HEK293 (cell line): ENCODE data around the gene PLEKHG4B.

Experiments used
- CTCF ChIA-PET: fragments of 350-600 bp; formaldehyde crosslinking; extraction: SDS; loops from one replicate; lab custom pipeline; 2021; ENCODE audit warnings: antibody characterized with exemption; lab: Yijun Ruan, JAX
- POLR2A ChIA-PET: fragments of 300-600 bp; formaldehyde crosslinking; extraction: SDS; loops from one replicate; lab custom pipeline; 2020; ENCODE audit warnings: antibody characterized with exemption, inconsistent platforms; lab: Yijun Ruan, JAX
- H3K27ac ChIP-seq: fragments of 200-500 bp; sonication (Bioruptor generic); 2 replicates; pipeline ENCODE4 v1.5.1; 2014; ENCODE audit warnings: low read depth, low read length, control low read depth, inconsistent platforms; ENCODE audit errors: extremely low read depth
- H3K36me3 ChIP-seq, 2 experiments: fragments of 200-500 bp in 1 of 2; sonication (Bioruptor generic) in 1 of 2; 1 replicate in 1 of 2; 2 replicates in 1 of 2; pipeline ENCODE4 v1.5.1; 2014 to 2017; ENCODE audit warnings: inconsistent platforms in 2 of 2, low read length in 2 of 2; ENCODE audit not compliant: control insufficient read depth in 2 of 2, insufficient read depth in 1 of 2
- H3K4me1 ChIP-seq: fragments of 200-500 bp; sonication (Bioruptor generic); 2 replicates; pipeline ENCODE4 v1.5.1; 2014; ENCODE audit warnings: mild to moderate bottlenecking, low read length, inconsistent platforms; ENCODE audit not compliant: control insufficient read depth, insufficient read depth
- H3K4me3 ChIP-seq: 2 replicates; pipeline ENCODE4 v1.5.1; 2011; ENCODE audit warnings: low read depth, mild to moderate bottlenecking, control low read depth, low read length, moderate library complexity
- H3K9me3 ChIP-seq: fragments of 200-500 bp; sonication (Bioruptor generic); 2 replicates; pipeline ENCODE4 v1.5.1; 2014; ENCODE audit warnings: low read depth, low read length, inconsistent platforms; ENCODE audit not compliant: control insufficient read depth, insufficient read depth
- EGR2 ChIP-seq: fragments of 450-650 bp; formaldehyde crosslinking; IDR thresholded peaks from 2 replicates; pipeline ENCODE4 v1.5.1; 2016; ENCODE audit warnings: low read depth, missing biosample characterization, missing genetic modification characterization
- GLI2 ChIP-seq: fragments of 450-650 bp; formaldehyde crosslinking; IDR thresholded peaks from 2 replicates; pipeline ENCODE4; 2017; ENCODE audit warnings: missing biosample characterization, missing genetic modification characterization, low read depth, borderline replicate concordance
- KLF7 ChIP-seq: fragments of 450-650 bp; formaldehyde crosslinking; IDR thresholded peaks from 2 replicates; pipeline ENCODE4 v1.5.1; 2016; ENCODE audit warnings: missing biosample characterization, missing genetic modification characterization, borderline replicate concordance
- WT1 ChIP-seq: fragments of 450-650 bp; formaldehyde crosslinking; IDR thresholded peaks from 2 replicates; pipeline ENCODE4 v1.5.1; 2016; ENCODE audit warnings: missing biosample characterization, missing genetic modification characterization
- YY2 ChIP-seq: fragments of 450-650 bp; formaldehyde crosslinking; IDR thresholded peaks from 2 replicates; pipeline ENCODE4 v1.5.1; 2016; ENCODE audit warnings: missing biosample characterization, missing genetic modification characterization
- ZBTB1 ChIP-seq: fragments of 450-650 bp; formaldehyde crosslinking; IDR thresholded peaks from 2 replicates; pipeline ENCODE4 v1.5.1; 2016; ENCODE audit warnings: missing biosample characterization, missing genetic modification characterization
- ZBTB20 ChIP-seq: fragments of 450-650 bp; formaldehyde crosslinking; IDR thresholded peaks from 2 replicates; pipeline ENCODE4 v1.5.1; 2016; ENCODE audit warnings: missing biosample characterization, missing genetic modification characterization
- ZFP3 ChIP-seq: fragments of 450-650 bp; formaldehyde crosslinking; IDR thresholded peaks from 2 replicates; pipeline ENCODE4 v1.5.1; 2016; ENCODE audit warnings: low read depth, missing biosample characterization, missing genetic modification characterization
- ZNF202 ChIP-seq: fragments of 450-650 bp; formaldehyde crosslinking; IDR thresholded peaks from 2 replicates; pipeline ENCODE4 v1.5.1; 2016; ENCODE audit warnings: missing biosample characterization, missing genetic modification characterization, borderline replicate concordance
- ZNF211 ChIP-seq: fragments of 450-650 bp; formaldehyde crosslinking; IDR thresholded peaks from 2 replicates; pipeline ENCODE4 v1.5.1; 2016; ENCODE audit warnings: low read depth, missing biosample characterization, missing genetic modification characterization
- ZNF292 ChIP-seq: fragments of 450-650 bp; formaldehyde crosslinking; IDR thresholded peaks from 2 replicates; pipeline ENCODE4 v1.5.1; 2016; ENCODE audit warnings: low read depth, missing biosample characterization, missing genetic modification characterization, borderline replicate concordance
- ZNF311 ChIP-seq: fragments of 450-650 bp; formaldehyde crosslinking; IDR thresholded peaks from 2 replicates; pipeline ENCODE4 v1.5.1; 2017; ENCODE audit warnings: missing biosample characterization, missing genetic modification characterization, borderline replicate concordance
- ZNF514 ChIP-seq: fragments of 450-650 bp; formaldehyde crosslinking; IDR thresholded peaks from 2 replicates; pipeline ENCODE4 v1.5.1; 2016; ENCODE audit warnings: missing biosample characterization, missing genetic modification characterization
- ZNF521 ChIP-seq: fragments of 450-650 bp; formaldehyde crosslinking; IDR thresholded peaks from 2 replicates; pipeline ENCODE4 v1.5.1; 2017; ENCODE audit warnings: missing biosample characterization, mild to moderate bottlenecking, missing genetic modification characterization
- ZNF626 ChIP-seq: fragments of 450-650 bp; sonication (Bioruptor Pico); formaldehyde crosslinking; IDR thresholded peaks from 2 replicates; pipeline ENCODE4 v1.5.1; 2018; ENCODE audit warnings: missing biosample characterization, missing genetic modification characterization, inconsistent platforms
- ZNF664 ChIP-seq: fragments of 450-650 bp; formaldehyde crosslinking; IDR thresholded peaks from 2 replicates; pipeline ENCODE4 v1.5.1; 2016; ENCODE audit warnings: missing biosample characterization, missing genetic modification characterization
- ZNF701 ChIP-seq: fragments of 450-650 bp; formaldehyde crosslinking; IDR thresholded peaks from 2 replicates; pipeline ENCODE4 v1.5.1; 2016; ENCODE audit warnings: missing biosample characterization, missing genetic modification characterization
- ZNF776 ChIP-seq: fragments of 450-650 bp; formaldehyde crosslinking; IDR thresholded peaks from 2 replicates; pipeline ENCODE4 v1.5.0; 2017; ENCODE audit warnings: missing biosample characterization, missing genetic modification characterization, borderline replicate concordance
- TF ChIP-seq, protein P1 (sequence below): fragments of 450-650 bp; formaldehyde crosslinking; IDR thresholded peaks from 2 replicates; pipeline ENCODE4 v1.5.1; 2016; ENCODE audit warnings: missing biosample characterization, missing genetic modification characterization
- TF ChIP-seq, protein P2 (sequence below): fragments of 450-650 bp; formaldehyde crosslinking; IDR thresholded peaks from 2 replicates; pipeline ENCODE4 v1.5.1; 2017; ENCODE audit warnings: missing biosample characterization, missing genetic modification characterization
- TF ChIP-seq, protein P3 (sequence below): fragments of 450-650 bp; formaldehyde crosslinking; IDR thresholded peaks from 2 replicates; pipeline ENCODE4 v1.5.1; 2016; ENCODE audit warnings: missing biosample characterization, missing genetic modification characterization
- TF ChIP-seq, protein P4 (sequence below): fragments of 450-650 bp; formaldehyde crosslinking; IDR thresholded peaks from 2 replicates; pipeline ENCODE4 v1.5.1; 2016; ENCODE audit warnings: missing biosample characterization, missing genetic modification characterization
- TF ChIP-seq, protein P5 (sequence below): fragments of 450-650 bp; formaldehyde crosslinking; IDR thresholded peaks from 2 replicates; pipeline ENCODE4 v1.5.1; 2017; ENCODE audit warnings: missing biosample characterization, missing genetic modification characterization
- TF ChIP-seq, protein P6 (sequence below): fragments of 450-650 bp; formaldehyde crosslinking; IDR thresholded peaks from 2 replicates; pipeline ENCODE4 v1.5.1; 2016; ENCODE audit warnings: missing biosample characterization, missing genetic modification characterization
- TF ChIP-seq, protein P7 (sequence below): fragments of 450-650 bp; formaldehyde crosslinking; IDR thresholded peaks from 2 replicates; pipeline ENCODE4 v1.5.1; 2016; ENCODE audit warnings: missing biosample characterization, missing genetic modification characterization, borderline replicate concordance

Gene PLEKHG4B

DNA sequence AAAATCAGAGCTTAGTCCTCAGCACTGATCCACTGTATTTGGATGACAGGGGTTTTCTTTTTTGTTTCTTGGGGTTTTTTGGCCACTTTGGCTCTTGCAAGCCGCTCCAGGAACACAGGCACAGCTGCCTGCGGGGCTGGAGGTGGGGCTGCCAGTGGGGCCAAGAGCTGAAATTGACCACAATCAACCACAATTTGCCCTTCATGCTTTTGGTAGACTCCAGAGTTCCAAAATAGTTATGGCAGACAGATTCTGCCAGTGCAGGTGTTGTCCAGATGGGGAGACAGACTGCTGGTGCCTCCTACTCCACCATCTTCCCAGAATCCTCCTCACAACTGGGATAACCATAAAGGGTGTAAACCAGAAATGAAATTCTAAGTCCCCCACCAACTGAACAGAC is 36.5 kb downstream of the PLEKHG4B start:
- CTCF ChIA-PET, result no interaction called here
- no peak overlapping the region for H3K4me3 ChIP-seq

DNA sequence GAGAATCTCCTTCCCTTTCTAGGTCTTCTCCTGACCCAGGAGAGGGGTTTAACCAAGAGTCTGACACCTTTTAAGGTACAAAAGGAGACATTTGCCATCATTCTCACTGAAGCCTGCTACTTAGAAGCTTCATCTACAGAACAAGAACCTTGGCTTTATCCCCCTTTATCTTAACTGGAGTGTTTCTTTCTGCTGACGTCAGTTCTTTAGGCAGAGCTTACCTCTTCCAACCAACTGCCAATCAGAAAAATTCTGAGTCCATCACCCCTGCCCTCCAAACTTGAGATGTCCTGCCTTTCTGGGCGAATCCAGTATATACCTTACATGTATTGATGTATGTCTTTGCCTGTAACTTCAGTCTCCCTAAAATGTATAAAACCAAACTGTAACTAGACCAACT is 37.2 kb downstream of the PLEKHG4B start:
- Histone ChIP-seq H3K9me3 (no peaks in the 10 kb centered on the region; the same call in 1 of the 2 replicates), H3K4me1 (no peaks in the 10 kb centered on the region), H3K27ac (no peak overlapping the region), H3K36me3 (no peaks in the 10 kb centered on the region), H3K4me3 (no peak overlapping the region)
- no peak for TF ChIP-seq ZBTB20 (tag by site-specific recombination)
- no peak for TF ChIP-seq ZNF311 (tag by site-specific recombination)
- TF ChIP-seq ZNF211 (tag by site-specific recombination), result no peak
- TF ChIP-seq, protein P1, sequence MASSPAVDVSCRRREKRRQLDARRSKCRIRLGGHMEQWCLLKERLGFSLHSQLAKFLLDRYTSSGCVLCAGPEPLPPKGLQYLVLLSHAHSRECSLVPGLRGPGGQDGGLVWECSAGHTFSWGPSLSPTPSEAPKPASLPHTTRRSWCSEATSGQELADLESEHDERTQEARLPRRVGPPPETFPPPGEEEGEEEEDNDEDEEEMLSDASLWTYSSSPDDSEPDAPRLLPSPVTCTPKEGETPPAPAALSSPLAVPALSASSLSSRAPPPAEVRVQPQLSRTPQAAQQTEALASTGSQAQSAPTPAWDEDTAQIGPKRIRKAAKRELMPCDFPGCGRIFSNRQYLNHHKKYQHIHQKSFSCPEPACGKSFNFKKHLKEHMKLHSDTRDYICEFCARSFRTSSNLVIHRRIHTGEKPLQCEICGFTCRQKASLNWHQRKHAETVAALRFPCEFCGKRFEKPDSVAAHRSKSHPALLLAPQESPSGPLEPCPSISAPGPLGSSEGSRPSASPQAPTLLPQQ (tag by site-specific recombination), result no peak
- TF ChIP-seq, protein P2, sequence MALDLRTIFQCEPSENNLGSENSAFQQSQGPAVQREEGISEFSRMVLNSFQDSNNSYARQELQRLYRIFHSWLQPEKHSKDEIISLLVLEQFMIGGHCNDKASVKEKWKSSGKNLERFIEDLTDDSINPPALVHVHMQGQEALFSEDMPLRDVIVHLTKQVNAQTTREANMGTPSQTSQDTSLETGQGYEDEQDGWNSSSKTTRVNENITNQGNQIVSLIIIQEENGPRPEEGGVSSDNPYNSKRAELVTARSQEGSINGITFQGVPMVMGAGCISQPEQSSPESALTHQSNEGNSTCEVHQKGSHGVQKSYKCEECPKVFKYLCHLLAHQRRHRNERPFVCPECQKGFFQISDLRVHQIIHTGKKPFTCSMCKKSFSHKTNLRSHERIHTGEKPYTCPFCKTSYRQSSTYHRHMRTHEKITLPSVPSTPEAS (tag by site-specific recombination), result no peak
- TF ChIP-seq, protein P3, sequence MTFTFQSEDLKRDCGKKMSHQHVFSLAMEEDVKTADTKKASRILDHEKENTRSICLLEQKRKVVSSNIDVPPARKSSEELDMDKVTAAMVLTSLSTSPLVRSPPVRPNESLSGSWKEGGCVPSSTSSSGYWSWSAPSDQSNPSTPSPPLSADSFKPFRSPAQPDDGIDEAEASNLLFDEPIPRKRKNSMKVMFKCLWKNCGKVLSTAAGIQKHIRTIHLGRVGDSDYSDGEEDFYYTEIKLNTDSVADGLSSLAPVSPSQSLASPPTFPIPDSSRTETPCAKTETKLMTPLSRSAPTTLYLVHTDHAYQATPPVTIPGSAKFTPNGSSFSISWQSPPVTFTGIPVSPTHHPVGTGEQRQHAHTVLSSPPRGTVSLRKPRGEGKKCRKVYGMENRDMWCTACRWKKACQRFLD (tag by site-specific recombination), result no peak
- no peak for TF ChIP-seq GLI2 (tag by site-specific recombination)
- TF ChIP-seq ZNF514 (tag by site-specific recombination), result no peak
- TF ChIP-seq YY2 (tag by site-specific recombination), result no peak
- TF ChIP-seq, protein P4, sequence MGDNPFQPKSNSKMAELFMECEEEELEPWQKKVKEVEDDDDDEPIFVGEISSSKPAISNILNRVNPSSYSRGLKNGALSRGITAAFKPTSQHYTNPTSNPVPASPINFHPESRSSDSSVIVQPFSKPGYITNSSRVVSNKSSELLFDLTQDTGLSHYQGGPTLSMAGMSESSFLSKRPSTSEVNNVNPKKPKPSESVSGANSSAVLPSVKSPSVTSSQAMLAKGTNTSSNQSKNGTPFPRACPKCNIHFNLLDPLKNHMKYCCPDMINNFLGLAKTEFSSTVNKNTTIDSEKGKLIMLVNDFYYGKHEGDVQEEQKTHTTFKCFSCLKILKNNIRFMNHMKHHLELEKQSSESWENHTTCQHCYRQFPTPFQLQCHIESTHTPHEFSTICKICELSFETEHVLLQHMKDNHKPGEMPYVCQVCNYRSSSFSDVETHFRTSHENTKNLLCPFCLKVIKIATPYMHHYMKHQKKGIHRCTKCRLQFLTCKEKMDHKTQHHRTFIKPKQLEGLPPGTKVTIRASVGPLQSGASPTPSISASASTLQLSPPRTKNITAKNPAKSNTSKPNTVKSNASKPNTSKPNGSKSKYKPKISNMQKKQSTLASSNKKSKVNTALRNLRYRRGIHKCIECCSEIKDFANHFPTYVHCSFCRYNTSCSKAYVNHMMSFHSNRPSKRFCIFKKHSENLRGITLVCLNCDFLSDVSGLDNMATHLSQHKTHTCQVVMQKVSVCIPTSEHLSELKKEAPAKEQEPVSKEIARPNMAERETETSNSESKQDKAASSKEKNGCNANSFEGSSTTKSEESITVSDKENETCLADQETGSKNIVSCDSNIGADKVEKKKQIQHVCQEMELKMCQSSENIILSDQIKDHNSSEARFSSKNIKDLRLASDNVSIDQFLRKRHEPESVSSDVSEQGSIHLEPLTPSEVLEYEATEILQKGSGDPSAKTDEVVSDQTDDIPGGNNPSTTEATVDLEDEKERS, result no peak
- TF ChIP-seq, protein P5, sequence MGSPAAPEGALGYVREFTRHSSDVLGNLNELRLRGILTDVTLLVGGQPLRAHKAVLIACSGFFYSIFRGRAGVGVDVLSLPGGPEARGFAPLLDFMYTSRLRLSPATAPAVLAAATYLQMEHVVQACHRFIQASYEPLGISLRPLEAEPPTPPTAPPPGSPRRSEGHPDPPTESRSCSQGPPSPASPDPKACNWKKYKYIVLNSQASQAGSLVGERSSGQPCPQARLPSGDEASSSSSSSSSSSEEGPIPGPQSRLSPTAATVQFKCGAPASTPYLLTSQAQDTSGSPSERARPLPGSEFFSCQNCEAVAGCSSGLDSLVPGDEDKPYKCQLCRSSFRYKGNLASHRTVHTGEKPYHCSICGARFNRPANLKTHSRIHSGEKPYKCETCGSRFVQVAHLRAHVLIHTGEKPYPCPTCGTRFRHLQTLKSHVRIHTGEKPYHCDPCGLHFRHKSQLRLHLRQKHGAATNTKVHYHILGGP (tag by site-specific recombination), result no peak
- TF ChIP-seq ZNF292 (tag by site-specific recombination), result no peak
- TF ChIP-seq ZNF664 (tag by site-specific recombination), result no peak
- TF ChIP-seq ZNF626, result no peak
- no peak for TF ChIP-seq ZNF776
- no peak for TF ChIP-seq ZFP3 (tag by site-specific recombination)
- TF ChIP-seq, protein P6, sequence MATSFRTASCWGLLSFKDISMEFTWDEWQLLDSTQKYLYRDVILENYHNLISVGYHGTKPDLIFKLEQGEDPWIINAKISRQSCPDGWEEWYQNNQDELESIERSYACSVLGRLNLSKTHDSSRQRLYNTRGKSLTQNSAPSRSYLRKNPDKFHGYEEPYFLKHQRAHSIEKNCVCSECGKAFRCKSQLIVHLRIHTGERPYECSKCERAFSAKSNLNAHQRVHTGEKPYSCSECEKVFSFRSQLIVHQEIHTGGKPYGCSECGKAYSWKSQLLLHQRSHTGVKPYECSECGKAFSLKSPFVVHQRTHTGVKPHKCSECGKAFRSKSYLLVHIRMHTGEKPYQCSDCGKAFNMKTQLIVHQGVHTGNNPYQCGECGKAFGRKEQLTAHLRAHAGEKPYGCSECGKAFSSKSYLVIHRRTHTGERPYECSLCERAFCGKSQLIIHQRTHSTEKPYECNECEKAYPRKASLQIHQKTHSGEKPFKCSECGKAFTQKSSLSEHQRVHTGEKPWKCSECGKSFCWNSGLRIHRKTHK, result no peak
- TF ChIP-seq, protein P7, sequence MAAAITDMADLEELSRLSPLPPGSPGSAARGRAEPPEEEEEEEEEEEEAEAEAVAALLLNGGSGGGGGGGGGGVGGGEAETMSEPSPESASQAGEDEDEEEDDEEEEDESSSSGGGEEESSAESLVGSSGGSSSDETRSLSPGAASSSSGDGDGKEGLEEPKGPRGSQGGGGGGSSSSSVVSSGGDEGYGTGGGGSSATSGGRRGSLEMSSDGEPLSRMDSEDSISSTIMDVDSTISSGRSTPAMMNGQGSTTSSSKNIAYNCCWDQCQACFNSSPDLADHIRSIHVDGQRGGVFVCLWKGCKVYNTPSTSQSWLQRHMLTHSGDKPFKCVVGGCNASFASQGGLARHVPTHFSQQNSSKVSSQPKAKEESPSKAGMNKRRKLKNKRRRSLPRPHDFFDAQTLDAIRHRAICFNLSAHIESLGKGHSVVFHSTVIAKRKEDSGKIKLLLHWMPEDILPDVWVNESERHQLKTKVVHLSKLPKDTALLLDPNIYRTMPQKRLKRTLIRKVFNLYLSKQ (tag by site-specific recombination), result no peak
- POLR2A ChIA-PET, result interaction anchor here (0.5 to 1.0 kb wide), 2 partner anchors 22 to 31 kb away, joined by 3 to 4 read pairs; no protein-coding TSS in a partner anchor
- CTCF ChIA-PET, result no interaction called here

More for the DNA sequence above, 36.5 kb downstream of the PLEKHG4B start:
- TF ChIP-seq ZNF521, result no peak
- TF ChIP-seq WT1 (tag by site-specific recombination), result no peak
- TF ChIP-seq KLF7, result no peak
- no peak for TF ChIP-seq ZBTB1 (tag by site-specific recombination)
- no peak for TF ChIP-seq ZNF202 (tag by site-specific recombination)
- no peak for TF ChIP-seq ZNF664 (tag by site-specific recombination)
- no peak for TF ChIP-seq ZNF701 (tag by site-specific recombination)
- TF ChIP-seq EGR2, result no peak
- TF ChIP-seq, all 188 proteins: peak for 0
- POLR2A ChIA-PET, result no interaction called here
- Histone ChIP-seq H3K36me3 (no peaks in the 10 kb centered on the region), H3K9me3 (no peaks in the 10 kb centered on the region; the same call in 1 of the 2 replicates), H3K4me1 (no peaks in the 10 kb centered on the region), H3K27ac (no peak overlapping the region)
